SK-N-SH (cell line): Measurements from ENCODE around the gene FANCE. TPM values are rescaled to one million over a fixed set of nuclear protein-coding genes. Genes with fewer than 3 reads are reported as not detected.

Experiments used
- CTCF ChIA-PET: fragments of 300-600, 350-600 bp; formaldehyde crosslinking; extraction: SDS; loops from one replicate; lab custom pipeline; 2021; lab: Yijun Ruan, JAX
- POLR2A ChIA-PET: fragments of 350-600 bp; sonication (Branson Sonifier 250); formaldehyde crosslinking; extraction: SDS; loops from one replicate; lab custom pipeline; 2020; ENCODE audit warnings: antibody characterized with exemption, inconsistent platforms; lab: Yijun Ruan, JAX
- DNase-seq: peaks from one replicate; pipeline ENCODE4 v3.0.0; 2012
- H2AFZ ChIP-seq: fragments of 200-600 bp; sonication (generic); 2 replicates; pipeline ENCODE4 v1.8.1; 2016; ENCODE audit warnings: antibody characterized with exemption, mild to moderate bottlenecking, low read depth
- H3F3A ChIP-seq: fragments of 200-600 bp; sonication (generic); replicated peaks from 2 replicates; pipeline ENCODE3; 2016; ENCODE audit warnings: antibody characterized with exemption, mild to moderate bottlenecking; ENCODE audit not compliant: insufficient read depth
- H3K27ac ChIP-seq, 2 experiments: fragments of 200-500 bp in 1 of 2; fragments of 200-600 bp in 1 of 2; sonication (Bioruptor generic) in 1 of 2; sonication (generic), shearing (Covaris generic) in 1 of 2; 2 replicates each; pipeline versions ENCODE4 v1.5.1 to v1.6.1; 2014 to 2016; ENCODE audit warnings: low read depth in 2 of 2, inconsistent platforms in 1 of 2, low read length in 1 of 2, mild to moderate bottlenecking in 1 of 2, mixed read lengths in 1 of 2
- H3K27me3 ChIP-seq: fragments of 200-600 bp; sonication (generic), shearing (Covaris generic); 2 replicates; pipeline ENCODE4 v1.6.1; 2016; ENCODE audit warnings: mixed run types; ENCODE audit not compliant: insufficient read depth
- H3K36me3 ChIP-seq, 2 experiments: fragments of 200-500 bp in 1 of 2; fragments of 200-600 bp in 1 of 2; sonication (Bioruptor generic) in 1 of 2; sonication (generic) in 1 of 2; replicated peaks in 1 of 2; 2 replicates each; pipeline versions ENCODE3 to v1.5.1; 2014 to 2016; ENCODE audit warnings: low read length in 1 of 2, mild to moderate bottlenecking in 1 of 2; ENCODE audit not compliant: insufficient read depth in 2 of 2, control insufficient read depth in 1 of 2
- H3K4me1 ChIP-seq, 2 experiments: fragments of 200-500 bp in 1 of 2; fragments of 200-600 bp in 1 of 2; sonication (Bioruptor generic) in 1 of 2; sonication (generic), shearing (Covaris generic) in 1 of 2; 2 replicates each; pipeline versions ENCODE4 v1.5.1 to v1.6.1; 2014 to 2016; ENCODE audit warnings: low read depth in 1 of 2, low read length in 1 of 2, mixed run types in 1 of 2; ENCODE audit not compliant: insufficient read depth in 2 of 2, control insufficient read depth in 1 of 2
- H3K4me2 ChIP-seq: fragments of 200-600 bp; sonication (generic), shearing (Covaris generic); 2 replicates; pipeline ENCODE4 v1.6.1; 2017; ENCODE audit warnings: mixed run types
- H3K4me3 ChIP-seq, 2 experiments: fragments of 200-500 bp in 1 of 2; fragments of 200-600 bp in 1 of 2; sonication (Bioruptor generic) in 1 of 2; sonication (generic), shearing (Covaris generic) in 1 of 2; 2 replicates each; pipeline versions ENCODE4 v1.5.1 to v1.8.1; 2014 to 2016; ENCODE audit warnings: low read depth in 2 of 2, inconsistent platforms in 1 of 2, low read length in 1 of 2, mild to moderate bottlenecking in 1 of 2, mixed read lengths in 1 of 2, moderate library complexity in 1 of 2
- H3K79me2 ChIP-seq: fragments of 200-600 bp; sonication (generic); 2 replicates; pipeline ENCODE4 v1.8.1; 2017; ENCODE audit warnings: mild to moderate bottlenecking; ENCODE audit not compliant: insufficient read depth
- H3K9ac ChIP-seq: fragments of 200-600 bp; sonication (generic); 2 replicates; pipeline ENCODE4 v1.6.1; 2017; ENCODE audit warnings: mixed run types
- H3K9me2 ChIP-seq: fragments of 200-600 bp; sonication (generic); 2 replicates; pipeline ENCODE4 v1.6.1; 2017; ENCODE audit warnings: mixed run types
- H3K9me3 ChIP-seq: fragments of 200-600 bp; sonication (generic); 2 replicates; pipeline ENCODE4 v1.6.1; 2017; ENCODE audit warnings: mixed run types, mild to moderate bottlenecking, moderate library complexity
- H4K20me1 ChIP-seq: fragments of 200-600 bp; sonication (generic); 2 replicates; pipeline ENCODE4 v1.6.1; 2017; ENCODE audit warnings: mild to moderate bottlenecking, mixed run types; ENCODE audit not compliant: insufficient read depth
- CTCF ChIP-seq: fragments of 200-600 bp; sonication (generic); IDR thresholded peaks from 2 replicates; pipeline ENCODE4 v1.6.1; 2017; ENCODE audit warnings: antibody characterized with exemption, mild to moderate bottlenecking, moderate library complexity
- EP300 ChIP-seq, 2 experiments: IDR thresholded peaks; 2 replicates each; pipeline versions ENCODE4 v1.4.0 to v1.6.1; 2012; ENCODE audit warnings: borderline replicate concordance in 1 of 2, low read depth in 1 of 2, low read length in 1 of 2
- FOSL2 ChIP-seq: IDR thresholded peaks from 2 replicates; pipeline ENCODE4 v1.4.0; 2012; ENCODE audit warnings: low read depth, mild to moderate bottlenecking, moderate library complexity, borderline replicate concordance
- GABPA ChIP-seq: IDR thresholded peaks from 2 replicates; pipeline ENCODE4 v1.4.0; 2012; ENCODE audit warnings: low read depth, mild to moderate bottlenecking
- GATA2 ChIP-seq: sonication (generic); formaldehyde crosslinking; IDR thresholded peaks from 2 replicates; pipeline ENCODE4 v1.5.0; 2020; ENCODE audit warnings: mild to moderate bottlenecking, missing genetic modification reagents
- IRF3 ChIP-seq: fragments of 150-350 bp; IDR thresholded peaks from 2 replicates; pipeline ENCODE4 v1.6.1; 2016; ENCODE audit warnings: mild to moderate bottlenecking, low read depth, low read length
- JUND ChIP-seq: IDR thresholded peaks from 2 replicates; pipeline ENCODE4 v1.4.0; 2012
- MAX ChIP-seq: IDR thresholded peaks from 2 replicates; pipeline ENCODE4 v1.4.0; 2012; ENCODE audit warnings: low read depth
- MEF2A ChIP-seq: IDR thresholded peaks from 2 replicates; pipeline ENCODE4 v1.4.0; 2012; ENCODE audit warnings: low read depth, borderline replicate concordance
- MXI1 ChIP-seq: IDR thresholded peaks from 2 replicates; pipeline ENCODE4 v1.6.1; 2012; ENCODE audit warnings: mild to moderate bottlenecking, low read depth, low read length, improper control_type of control experiment
- NRF1 ChIP-seq: IDR thresholded peaks from 2 replicates; pipeline ENCODE4 v1.6.1; 2012; ENCODE audit warnings: low read depth, mild to moderate bottlenecking, low read length
- POLR2AphosphoS5 ChIP-seq: IDR thresholded peaks from 2 replicates; pipeline ENCODE4 v1.6.1; 2012; ENCODE audit warnings: low read depth, low read length
- RAD21 ChIP-seq: IDR thresholded peaks from 2 replicates; pipeline ENCODE4 v1.6.1; 2012; ENCODE audit warnings: mild to moderate bottlenecking, low read length
- REST ChIP-seq: IDR thresholded peaks from 2 replicates; pipeline ENCODE4 v1.6.1; 2012; ENCODE audit warnings: mild to moderate bottlenecking, low read depth, low read length, moderate library complexity
- RFX5 ChIP-seq: IDR thresholded peaks from 2 replicates; pipeline ENCODE4 v1.6.1; 2012; ENCODE audit warnings: mild to moderate bottlenecking, improper control_type of control experiment, low read length
- SIN3A ChIP-seq: IDR thresholded peaks from 2 replicates; pipeline ENCODE4 v1.6.1; 2012; ENCODE audit warnings: low read depth, mild to moderate bottlenecking, low read length, moderate library complexity, borderline replicate concordance
- SMC3 ChIP-seq: IDR thresholded peaks from 2 replicates; pipeline ENCODE4 v1.6.1; 2012; ENCODE audit warnings: low read depth, low read length, improper control_type of control experiment
- ZBTB33 ChIP-seq: IDR thresholded peaks from 2 replicates; pipeline ENCODE4 v1.4.0; 2012; ENCODE audit warnings: low read depth, borderline replicate concordance
- WGBS: methylation state at CpG from one replicate; pipeline ENCODE4 v1.1.6; 2017; ENCODE audit warnings: low lambda C conversion rate; 5-methylcytosine and 5-hydroxymethylcytosine counted together
- polyA plus RNA-seq, 3 experiments: library from polyadenylated mRNA; depleted of rRNA; stranded (reverse); fragments of >200 nt; gene quantifications; 2 replicates each; pipeline ENCODE4 v1.2.3, GENCODE V29; 2012

Gene FANCE
- polyA plus RNA-seq, 1 of the 3 experiments (the other 2 are of a cell fraction) = 5.8 TPM

GRCh38 chr6:35445691-35446090, 6.4 kb upstream of the FANCE start (continued):
- no peak for TF ChIP-seq MXI1
- no peak for TF ChIP-seq CTCF
- TF ChIP-seq FOSL2 = no peak
- TF ChIP-seq JUND = no peak
- no peak for TF ChIP-seq IRF3
- TF ChIP-seq EP300 (IDR thresholded peaks at IDR 0.05; ENCODE audit: borderline replicate concordance in 1 of 2, low read depth in 1 of 2, low read length in 1 of 2) = no peak
- no peak for TF ChIP-seq SIN3A
- no peak for TF ChIP-seq GATA2
- TF ChIP-seq ZBTB33 = no peak
- no peak for TF ChIP-seq MAX

- Histone ChIP-seq H2AFZ (no peak overlapping the region), H3K27me3 (no peaks in the 10 kb centered on the region), H3K9me3 (no peaks in the 10 kb centered on the region), H3K36me3 (no peaks in the 10 kb centered on the region), H4K20me1 (no peaks in the 10 kb centered on the region), H3K9me2 (no peaks in the 10 kb centered on the region), H3K27ac (no peak overlapping the region), H3K4me2 (no peak overlapping the region), H3K9ac (no peak overlapping the region), H3K4me3 (no peak overlapping the region), H3K4me1 (peaks cover 0 to 13% of the 10 kb centered on the region in 2 experiments; a peak in 2 of 4 replicates), H3F3A (no peaks in the 10 kb centered on the region), H3K79me2 (no peaks in the 10 kb centered on the region)
- CTCF ChIA-PET = interaction anchor here (1.1 to 9.0 kb wide), 12 partner anchors 10 to 154 kb away, joined by 4 to 186 read pairs (median 13); partner anchors contain the start of genes DEF6, PPARD and RPL10A
- 67% methylated on average over 7 of the region's 7 CpGs for WGBS
- no peak for DNase-seq
- POLR2A ChIA-PET = interaction anchor here (1.8 kb wide), 1 partner anchor 106 kb away, joined by 14 read pairs; the partner anchor contains the start of gene PPARD
- TF ChIP-seq MEF2A (no peak), MXI1 (no peak), REST (no peak), POLR2AphosphoS5 (no peak), EP300 (IDR thresholded peaks at IDR 0.05; ENCODE audit: borderline replicate concordance in 1 of 2, low read depth in 1 of 2, low read length in 1 of 2) (no peak), RAD21 (no peak), GATA2 (no peak), RFX5 (no peak), GABPA (no peak), NRF1 (no peak), CTCF (no peak), SMC3 (no peak)
These were observed 3.9 kb upstream of the FANCE start for GRCh38 chr6:35448191-35448590.
